D721Med (cell line): ENCODE results near the gene COIL.

Source experiments
- DNase-seq: peaks from one replicate; pipeline ENCODE4 v3.0.0; 2011; ENCODE audit warnings: low spot score; ENCODE audit not compliant: insufficient read length
- FAIRE-seq: peaks from 2 replicates; lab custom pipeline; 2011; peaks lifted over from hg19 to GRCh38; lab: Jason Lieb, UNC
- CTCF ChIP-seq: IDR thresholded peaks from 2 replicates; pipeline ENCODE4 v1.5.1; 2012; ENCODE audit warnings: mild to moderate bottlenecking, control low read depth; ENCODE audit not compliant: insufficient read depth; ENCODE audit errors: missing control alignments

Gene COIL

GRCh38 chr17:56926270-56926669, 34.6 kb downstream of the COIL start:
- no peak for FAIRE-seq
- no peak for DNase-seq
- no peak for TF ChIP-seq CTCF

GRCh38 chr17:56925088-56925487, 35.8 kb downstream of the COIL start:
- no peak for TF ChIP-seq CTCF
- FAIRE-seq (no peak), DNase-seq (no peak)

- FAIRE-seq (no peak), DNase-seq (no peak)
- no peak for TF ChIP-seq CTCF
Measured at GRCh38 chr17:56919717-56920116, 41.1 kb downstream of the COIL start.

- no peak for FAIRE-seq
- no peak for DNase-seq
- TF ChIP-seq CTCF: no peak
Measured at GRCh38 chr17:56918916-56919315, 41.9 kb downstream of the COIL start.

GRCh38 chr17:56917559-56918296, 43.1 kb downstream of the COIL start:
- DNase-seq: no peak
- no peak for FAIRE-seq
- no peak for TF ChIP-seq CTCF

- FAIRE-seq (no peak), DNase-seq (no peak)
- TF ChIP-seq CTCF: no peak
Measured at GRCh38 chr17:56914581-56915273, 46.1 kb downstream of the COIL start.
